KBM-7 (cell line): ENCODE measurements around the gene ILDR1.
"Not testable (repeated sequence)": the region's sequence is repeated elsewhere in the genome, so short reads cannot be mapped to it uniquely, and the experiment has no call there.

Experiments
- DNase-seq: peaks from one replicate; pipeline ENCODE4 v3.0.0-alpha.2; 2015
- in situ Hi-C: fragments of 300-500 bp; cut with MboI; formaldehyde crosslinking; loops from 2 replicates; pipeline ENCODE4 v1.14.3; 2020; ENCODE audit warnings: low sequenced_read_pairs, low pct_unique_long_range_greater_than_20kb, mixed read lengths

The ILDR1 gene

DNA sequence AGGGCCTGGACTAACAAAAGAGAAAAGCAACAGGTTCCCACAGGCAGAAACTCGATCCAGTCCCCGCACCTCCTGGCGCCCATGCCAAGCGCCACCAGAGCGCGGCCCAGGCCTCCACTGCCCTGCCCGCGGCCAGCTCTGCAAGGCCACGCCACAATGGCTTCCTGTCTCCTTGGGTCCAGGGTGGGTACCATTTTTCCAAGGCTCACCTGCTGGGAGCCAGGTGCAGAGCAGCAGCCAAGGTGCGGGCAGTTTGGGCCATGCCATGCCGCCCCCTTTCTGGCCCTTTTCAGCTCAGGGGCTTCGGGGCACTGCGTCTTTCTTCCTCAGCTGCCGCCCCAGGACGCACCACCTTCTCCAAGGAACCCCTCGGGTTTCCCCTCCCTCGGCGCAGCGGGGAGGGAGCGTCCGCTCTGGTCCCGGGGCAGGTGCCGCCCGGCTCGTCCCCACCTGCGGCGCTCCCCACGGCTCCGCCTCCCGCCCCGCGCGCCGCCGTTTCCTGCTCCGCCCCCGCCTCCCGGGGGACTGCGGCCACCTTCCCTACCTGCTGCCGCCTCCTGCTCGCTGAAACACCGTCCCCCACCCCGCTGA, at the start of gene ILDR1:
Gene ILDR1 (minus strand): TSS at position 437 of the 591 bp plus-strand sequence. CDS start 170 bp downstream, at position 267.
- in situ Hi-C loops, result no loop called here
- no peak for DNase-seq

DNA sequence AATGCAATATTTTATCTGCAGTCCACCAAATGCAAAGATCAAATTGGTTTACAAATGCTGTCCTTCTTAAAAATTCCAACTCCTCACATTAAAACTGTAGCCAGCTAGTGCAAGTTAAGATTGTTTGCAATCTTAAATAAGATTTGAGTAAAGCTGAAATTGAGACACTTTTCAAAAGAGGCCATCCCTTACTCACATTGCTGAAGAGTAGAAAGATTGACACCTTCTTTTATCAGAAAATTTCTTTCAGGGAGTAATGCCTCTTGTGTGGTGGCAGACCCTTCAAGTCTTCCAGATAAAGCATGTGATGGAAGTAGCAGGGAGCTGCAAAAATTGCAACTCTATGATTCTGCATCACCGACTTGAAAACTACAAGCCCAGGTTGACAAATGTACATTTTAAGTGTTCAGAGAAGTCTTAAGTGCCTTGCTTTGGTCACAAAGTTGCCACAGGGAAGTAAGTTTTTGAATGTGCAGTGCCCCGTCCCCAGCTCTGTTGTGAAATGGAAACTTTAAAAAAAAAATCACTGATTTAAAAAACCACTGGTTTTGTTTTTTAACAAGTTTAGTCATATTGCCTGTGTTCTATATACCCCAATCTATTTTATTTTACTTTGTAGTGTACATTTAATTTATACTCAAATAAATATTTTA, 45.7 kb upstream of the ILDR1 start:
- in situ Hi-C loops, result no loop called here
- peak; percentile 56 for DNase-seq

DNA sequence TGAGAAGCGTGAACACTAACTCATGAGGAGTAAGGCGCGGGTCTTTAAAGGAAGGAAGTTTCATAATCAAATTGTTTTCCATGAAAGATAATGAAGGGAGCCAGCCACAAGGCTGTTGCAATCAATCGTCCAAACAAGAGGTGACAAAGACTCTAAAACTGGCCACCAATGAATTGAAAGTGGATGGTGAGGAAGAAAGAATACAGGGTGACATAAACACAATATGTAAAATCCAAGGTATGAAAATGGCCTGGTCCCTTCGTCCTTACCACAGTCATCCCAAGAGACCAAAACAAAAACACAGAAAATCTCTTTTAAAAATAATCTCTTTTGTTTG, 45.1 kb upstream of the ILDR1 start:
- DNase-seq, result peak; percentile 94

DNA sequence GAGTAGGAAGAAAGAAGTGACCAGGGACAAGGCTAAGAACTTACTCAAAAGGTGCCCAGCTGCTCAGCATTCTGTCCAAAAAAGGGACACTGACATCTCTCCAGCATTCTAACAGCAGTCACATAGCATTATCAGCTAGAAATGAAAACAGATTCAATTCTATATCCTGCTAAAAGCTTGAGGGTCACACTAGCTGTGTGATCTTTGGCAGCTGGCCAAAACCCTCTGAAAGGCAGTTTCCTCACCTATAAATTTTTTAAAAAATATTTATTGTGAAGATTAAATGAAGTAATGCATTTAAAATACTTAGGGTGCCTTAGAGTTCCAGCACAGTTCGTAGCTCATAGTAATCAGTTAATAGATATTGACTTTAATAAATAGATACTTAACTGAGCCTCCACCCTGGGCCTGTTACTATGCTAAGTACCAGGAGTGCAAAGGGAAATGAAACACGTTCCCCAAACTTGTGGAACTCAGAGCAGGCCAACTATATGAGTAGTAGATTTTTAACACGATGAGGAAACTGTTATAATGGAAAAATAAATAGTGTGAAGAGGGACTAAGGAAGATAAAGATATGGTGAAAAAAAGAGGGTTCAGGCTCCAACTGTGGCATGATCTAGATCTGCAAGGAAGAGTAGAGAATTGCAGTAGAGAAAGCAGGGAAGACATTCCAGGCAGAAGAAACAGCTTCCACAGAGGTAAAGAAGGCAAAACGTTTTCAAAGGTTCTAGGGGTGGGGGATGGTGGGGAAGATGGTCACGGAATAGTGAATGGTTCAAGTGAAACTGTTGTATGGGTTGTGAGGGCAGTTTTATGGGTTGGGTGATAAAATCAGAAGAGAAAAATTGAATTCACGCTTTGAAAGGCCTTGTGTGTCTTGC, 44.5 kb upstream of the ILDR1 start:
- DNase-seq, result peak; percentile 45
- in situ Hi-C loops, result no loop called here

More for the DNA sequence above, 45.1 kb upstream of the ILDR1 start:
- in situ Hi-C loops, result no loop called here

DNA sequence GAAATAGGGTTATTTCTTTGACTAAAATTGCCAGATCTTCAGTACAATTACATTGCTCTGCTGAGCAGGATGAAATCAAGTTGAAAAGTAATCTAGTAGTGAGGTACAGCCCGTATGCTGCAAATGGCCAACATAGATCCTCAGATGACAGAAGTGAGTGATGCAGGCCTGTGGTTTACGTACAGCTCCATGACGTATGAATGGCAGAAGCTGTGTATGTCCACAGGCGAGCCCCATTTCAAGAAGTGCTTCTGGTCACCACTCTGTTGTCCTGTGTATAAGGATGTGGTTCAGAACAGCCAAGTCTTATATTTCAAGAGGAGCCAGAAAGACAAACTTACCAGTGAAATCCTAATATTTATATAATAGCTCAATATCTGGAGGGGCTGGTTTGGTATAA, 42.3 kb upstream of the ILDR1 start:
- in situ Hi-C loops, result no loop called here

DNA sequence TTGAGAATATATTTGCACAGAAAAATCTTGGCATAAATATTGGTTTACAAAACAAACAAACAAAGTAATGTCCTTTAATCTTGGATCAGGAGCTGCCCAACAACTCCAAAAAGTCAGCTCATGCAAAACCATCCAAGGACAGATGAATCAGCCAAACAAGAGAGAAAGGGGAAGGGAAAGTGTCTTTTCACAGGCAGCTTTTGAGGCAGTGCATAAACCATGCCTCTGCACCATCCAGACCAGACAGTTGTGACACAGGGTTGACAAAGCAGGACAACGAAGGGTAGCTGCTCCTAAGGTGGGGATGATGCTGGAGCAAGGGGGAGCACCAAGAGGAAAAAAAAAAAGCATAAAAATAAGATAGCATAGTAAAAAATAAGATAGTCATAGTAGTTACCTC, 41.9 kb upstream of the ILDR1 start:
- DNase-seq, result peak; percentile 51
- in situ Hi-C loops, result no loop called here

More for the DNA sequence above, 42.3 kb upstream of the ILDR1 start:
- no peak for DNase-seq

DNA sequence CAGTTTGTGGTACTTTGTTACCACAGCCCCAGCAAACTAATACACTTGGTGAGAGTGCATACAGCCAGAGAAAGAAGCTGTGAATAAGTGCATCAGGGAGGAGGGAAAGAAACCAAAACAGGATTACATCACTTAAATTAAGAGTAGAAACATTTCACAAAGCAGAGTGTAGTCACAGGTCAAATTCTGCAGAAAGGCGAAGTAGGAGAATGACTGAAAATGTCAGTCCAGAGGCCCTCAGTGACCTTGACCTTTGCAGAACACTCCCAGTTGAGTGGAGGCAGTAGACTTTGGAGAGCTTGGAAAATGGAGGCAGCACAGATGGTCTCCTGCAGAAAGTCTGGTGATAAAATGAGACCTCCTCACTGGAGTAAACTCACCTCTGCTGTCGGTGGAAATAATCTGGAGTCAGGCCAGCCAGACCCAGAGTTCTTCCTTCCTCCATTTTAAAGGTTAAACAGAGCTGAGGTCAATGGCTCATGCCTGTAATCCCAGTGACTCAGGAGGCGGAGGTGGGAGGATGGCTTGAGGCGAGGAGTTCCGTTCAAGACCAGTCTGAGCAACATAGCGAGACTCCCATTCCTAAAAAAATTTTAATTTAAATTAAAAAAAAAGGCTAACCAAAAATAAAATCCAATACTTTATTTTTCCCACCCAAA, 38.1 kb upstream of the ILDR1 start:
- peak; percentile 52 for DNase-seq
- in situ Hi-C loops, result no loop called here

DNA sequence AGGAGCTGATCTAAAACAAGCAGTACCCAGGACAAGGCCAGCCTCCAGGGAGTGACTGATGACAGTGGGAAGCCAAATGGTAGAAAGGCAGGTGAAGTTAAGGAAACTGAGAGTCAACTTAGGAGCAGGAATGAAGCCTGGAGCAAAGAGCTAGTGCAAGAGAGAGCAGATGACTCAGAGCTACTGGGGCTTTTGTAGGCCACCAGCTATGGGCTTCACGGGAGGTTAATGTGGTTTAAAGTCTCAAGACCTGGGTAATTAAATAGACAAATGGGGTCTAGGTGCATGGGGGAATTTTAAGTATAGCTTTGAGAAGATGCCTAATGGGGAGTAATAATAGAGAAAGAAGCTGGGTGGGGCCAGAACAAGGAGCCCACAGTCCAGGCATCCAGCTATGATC, 36.2 kb upstream of the ILDR1 start:
- no peak for DNase-seq
- in situ Hi-C loops, result no loop called here

DNA sequence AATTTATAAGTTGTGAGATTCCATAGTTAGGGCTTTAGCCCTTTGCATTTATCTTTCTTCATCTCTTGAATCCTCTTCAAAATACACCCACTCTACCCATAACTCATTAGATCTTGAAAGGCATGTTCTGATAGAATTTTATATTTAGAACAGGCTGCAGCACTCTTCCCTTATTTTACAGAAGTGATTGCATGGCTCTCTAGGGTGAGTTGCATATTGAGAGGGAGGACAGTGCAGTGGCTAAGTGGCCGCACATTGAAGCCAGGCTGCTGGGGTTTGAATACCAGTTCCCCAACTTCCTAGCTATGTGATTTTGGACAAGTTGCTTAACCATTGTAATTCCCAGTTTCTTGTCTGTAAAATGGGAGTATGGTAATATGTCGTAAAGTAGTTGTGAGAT, 35.6 kb upstream of the ILDR1 start:
- DNase-seq, result no peak
- in situ Hi-C loops, result no loop called here

DNA sequence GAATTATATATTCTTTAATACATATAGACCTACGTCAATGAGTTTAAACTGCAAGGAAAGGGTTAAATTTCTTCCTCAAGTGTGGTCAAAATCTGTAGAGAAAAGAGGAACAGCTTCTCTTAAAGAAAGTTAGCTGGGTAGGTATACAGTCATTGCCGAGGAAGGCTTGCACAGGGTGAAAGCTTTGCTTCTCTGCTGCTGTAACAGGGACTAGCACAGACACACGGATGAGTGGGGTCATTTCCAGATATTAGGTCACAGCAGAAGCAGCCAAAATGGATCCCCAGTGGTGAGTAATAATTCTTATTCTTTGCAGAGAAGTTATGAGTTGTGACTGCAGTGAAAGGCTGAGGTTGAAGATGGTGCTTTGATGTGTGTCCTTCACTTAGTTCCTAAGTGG, 33.2 kb upstream of the ILDR1 start, which contains the start of gene CD86:
Gene CD86 (plus strand): TSS at position 148 of the 400 bp plus-strand sequence. CDS start 128 bp downstream, at position 276.
- in situ Hi-C loops, result no loop called here
- DNase-seq, result peak; percentile 90

DNA sequence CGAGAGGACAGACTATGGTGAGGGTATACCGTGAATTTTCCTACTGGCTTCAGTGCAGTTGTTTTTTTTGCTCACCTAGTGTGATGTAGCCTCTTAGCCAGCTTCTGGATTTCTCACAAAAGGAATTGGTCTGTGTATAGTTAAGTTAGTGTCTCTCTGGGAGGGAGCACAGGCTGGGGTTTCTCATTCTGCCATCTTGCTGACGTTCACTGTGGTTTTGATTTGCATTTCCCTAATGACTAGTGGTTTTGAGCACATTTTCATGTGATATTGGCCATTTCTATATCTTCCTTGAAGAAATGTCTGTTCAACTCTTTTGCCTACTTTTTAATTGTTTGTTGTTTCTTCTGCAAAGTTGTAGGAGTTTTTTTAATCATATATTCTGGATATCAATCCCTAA, 30.9 kb upstream of the ILDR1 start:
- DNase-seq, result no peak
- in situ Hi-C loops, result no loop called here

DNA sequence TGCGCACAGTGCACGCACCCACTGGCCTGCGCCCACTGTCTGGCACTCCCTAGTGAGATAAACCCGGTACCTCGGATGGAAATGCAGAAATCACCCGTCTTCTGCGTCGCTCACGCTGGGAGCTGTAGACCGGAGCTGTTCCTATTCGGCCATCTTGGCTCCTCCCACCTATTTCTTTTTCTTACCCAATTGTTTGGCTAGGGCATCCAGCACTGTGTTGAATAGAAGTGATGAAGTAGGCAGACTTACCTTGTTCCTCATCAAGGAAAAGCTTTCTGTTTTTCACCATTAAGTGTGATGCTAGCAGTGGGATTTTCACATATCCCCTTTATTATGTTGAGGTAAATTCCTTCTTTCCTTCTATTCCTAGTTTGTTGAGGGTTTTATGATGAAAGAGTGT, 25.7 kb upstream of the ILDR1 start:
- in situ Hi-C loops, result not testable (repeated sequence)

DNA sequence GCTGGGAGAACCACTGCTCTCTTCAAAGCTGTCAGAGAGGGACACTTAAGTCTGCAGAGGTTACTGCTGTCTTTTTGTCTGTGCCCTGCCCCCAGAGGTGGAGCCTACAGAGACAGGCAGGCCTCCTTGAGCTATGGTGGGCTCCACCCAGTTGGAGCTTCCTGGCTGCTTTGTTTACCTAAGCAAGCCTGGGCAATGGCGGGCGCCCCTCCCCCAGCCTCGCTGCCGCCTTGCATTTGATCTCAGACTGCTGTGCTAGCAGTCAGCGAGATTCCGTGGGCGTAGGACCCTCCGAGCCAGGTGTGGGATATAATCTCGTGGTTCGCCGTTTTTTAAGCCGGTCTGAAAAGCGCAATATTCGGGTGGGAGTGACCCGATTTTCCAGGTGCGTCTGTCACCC, 25.2 kb upstream of the ILDR1 start:
- DNase-seq, in situ Hi-C loops: not testable (repeated sequence)

More for the DNA sequence above, 25.7 kb upstream of the ILDR1 start:
- DNase-seq, result not testable (repeated sequence)

DNA sequence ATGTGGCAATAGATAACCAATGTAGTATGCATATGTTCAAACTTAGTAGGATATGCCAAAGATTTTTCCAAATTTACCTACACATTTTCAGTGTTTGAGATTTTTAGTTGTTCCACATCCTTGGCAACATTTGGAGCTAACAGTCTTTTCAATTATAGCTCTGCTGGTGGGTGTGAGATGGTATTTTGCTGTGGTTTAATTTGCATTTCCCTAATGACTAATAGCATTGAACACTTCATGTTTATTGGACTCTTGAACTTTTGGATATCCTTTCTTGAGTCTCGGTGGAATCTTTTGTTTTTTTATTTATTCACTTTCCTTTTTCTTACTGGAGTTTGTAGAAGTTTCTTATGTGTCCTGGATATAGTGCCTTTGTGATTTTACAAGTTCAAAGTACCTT, 11.0 kb upstream of the ILDR1 start:
- no peak for DNase-seq
- in situ Hi-C loops, result no loop called here

DNA sequence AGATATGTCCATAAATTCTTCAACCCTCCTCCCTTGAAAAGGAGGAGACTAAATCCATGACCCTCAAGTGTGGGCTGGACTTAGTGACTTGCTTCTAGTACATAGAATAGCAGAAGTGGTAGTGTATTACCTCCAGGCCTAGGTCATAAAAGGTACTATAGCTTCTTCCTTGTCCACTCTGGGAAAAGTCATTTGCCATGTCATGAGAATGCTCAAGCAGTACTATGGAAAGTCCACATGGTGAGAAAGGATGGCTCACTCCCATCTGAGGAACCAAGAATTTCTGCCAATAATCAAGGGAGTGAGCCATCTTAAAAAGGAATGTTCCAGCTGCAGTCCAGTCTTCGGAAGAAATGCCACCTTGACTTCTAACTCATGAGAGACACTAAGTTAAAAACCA, 10.5 kb upstream of the ILDR1 start:
- no peak for DNase-seq
- in situ Hi-C loops, result no loop called here

DNA sequence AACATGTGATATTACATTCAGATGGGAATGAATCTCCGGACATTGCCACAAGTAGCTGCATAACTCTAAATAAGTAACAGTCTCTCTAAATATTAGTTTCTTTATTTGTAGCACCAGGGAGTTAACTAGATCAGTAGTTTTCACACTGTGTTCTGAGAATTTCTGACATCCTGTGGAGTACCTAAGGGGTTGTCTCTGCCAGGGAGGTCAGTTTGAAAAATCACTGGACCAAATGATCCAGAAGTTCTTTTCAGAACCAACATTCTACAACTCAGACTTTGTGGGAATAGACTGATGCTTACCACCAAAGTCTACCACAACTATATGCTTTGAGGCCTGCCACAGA, 9.0 kb upstream of the ILDR1 start:
- no peak for DNase-seq
- in situ Hi-C loops, result no loop called here

DNA sequence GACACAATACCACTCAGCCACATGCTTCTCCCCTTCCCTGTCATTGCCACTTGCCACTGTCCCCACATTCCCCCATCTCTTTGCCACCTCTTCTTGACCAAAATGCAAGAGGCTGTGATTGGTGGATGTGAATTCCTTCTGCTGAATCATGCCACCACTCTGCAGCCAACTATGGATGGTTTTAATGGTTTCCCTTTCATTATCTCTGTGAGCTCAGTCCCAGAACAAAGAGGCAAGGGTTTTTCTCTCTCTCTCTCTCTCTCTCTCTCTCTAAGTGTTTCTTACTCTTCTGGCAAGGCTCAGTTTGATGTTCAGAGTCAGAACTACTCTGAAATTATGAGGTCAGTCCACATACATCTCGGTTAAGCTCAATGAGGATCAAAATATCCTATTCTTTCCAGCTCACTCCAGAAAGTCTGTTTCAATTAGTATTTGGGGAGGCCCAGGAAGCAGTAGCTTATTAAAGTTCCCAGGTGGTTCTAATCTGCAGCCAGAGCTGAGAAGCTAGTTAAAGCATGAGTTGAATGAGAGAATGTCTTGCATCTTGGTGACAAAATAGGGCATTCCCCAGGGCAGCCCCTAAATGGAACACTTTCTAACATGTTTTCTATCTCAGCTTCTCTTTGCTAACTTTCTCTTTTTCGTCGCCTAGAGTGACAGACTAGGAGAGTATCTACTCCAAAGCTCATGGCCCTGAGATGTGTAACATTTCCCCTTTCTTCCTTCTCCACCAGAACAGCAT, 8.5 kb upstream of the ILDR1 start:
- in situ Hi-C loops, result no loop called here
- peak; percentile 35 for DNase-seq

DNA sequence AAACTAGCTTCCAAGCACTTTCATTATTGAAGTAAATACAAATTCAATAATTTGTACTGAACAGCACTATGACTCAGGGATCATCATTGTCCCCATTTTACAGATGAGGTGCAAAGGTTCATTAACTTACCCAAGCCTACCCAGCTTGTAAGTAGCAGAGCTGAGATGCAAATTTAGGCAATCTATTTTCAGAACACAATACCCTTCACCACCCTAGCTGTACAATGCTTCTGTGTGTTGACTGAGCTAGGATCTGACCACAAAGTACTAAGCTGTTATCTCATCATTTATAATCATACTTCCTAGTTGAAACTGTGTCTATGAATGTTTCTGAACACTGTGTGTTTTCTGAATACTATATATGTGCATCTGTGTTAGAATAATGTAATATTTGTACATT, 3.2 kb upstream of the ILDR1 start:
- in situ Hi-C loops, result no loop called here
- no peak for DNase-seq

DNA sequence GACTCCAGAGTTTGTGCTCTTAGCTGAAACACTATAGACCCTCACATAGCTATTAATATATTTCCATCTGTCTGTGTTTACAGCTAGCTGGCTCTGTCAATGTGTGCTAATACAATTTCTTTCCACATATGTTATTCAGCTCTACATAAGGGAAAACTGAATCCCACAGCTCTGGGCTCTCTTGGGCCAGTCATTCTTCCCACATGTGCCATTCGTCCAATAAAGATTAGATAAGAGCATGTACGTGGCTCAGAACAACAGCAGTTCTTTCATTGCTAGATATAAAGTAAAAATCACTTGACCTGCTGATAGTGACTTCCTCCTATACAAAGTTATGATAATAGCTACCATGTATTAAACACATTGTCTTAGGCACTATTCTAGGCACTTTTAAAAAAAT, 2.8 kb upstream of the ILDR1 start:
- no peak for DNase-seq
- in situ Hi-C loops, result no loop called here
